ENCODE measurements around the gene ETV6.

Gene ETV6

GRCh38 chr12:11745113-11745512, 95.6 kb downstream of the ETV6 start:
- no peak for TF ChIP-seq CTCF (IDR thresholded peaks at IDR 0.05)

GRCh38 chr12:11746024-11746771, 96.7 kb downstream of the ETV6 start:
- TF ChIP-seq CTCF (IDR thresholded peaks at IDR 0.05): no peak

- TF ChIP-seq CTCF (IDR thresholded peaks at IDR 0.05): no peak
Measured at GRCh38 chr12:11746940-11747716, 97.7 kb downstream of the ETV6 start.

GRCh38 chr12:11747969-11748368, 98.5 kb downstream of the ETV6 start:
- TF ChIP-seq CTCF (IDR thresholded peaks at IDR 0.05): no peak

GRCh38 chr12:11748903-11749302, 99.4 kb downstream of the ETV6 start:
- no peak for TF ChIP-seq CTCF (IDR thresholded peaks at IDR 0.05)

- no peak for TF ChIP-seq CTCF (IDR thresholded peaks at IDR 0.05)
Measured at GRCh38 chr12:11749943-11750690, 100.6 kb downstream of the ETV6 start.

- no peak for TF ChIP-seq CTCF (IDR thresholded peaks at IDR 0.05)
Measured at GRCh38 chr12:11752403-11753149, 103.1 kb downstream of the ETV6 start.
